ENCODE data around the gene PLEKHM1. TPM values are rescaled to one million over a fixed set of nuclear protein-coding genes. Genes with fewer than 3 reads are reported as not detected.
"Not testable (repeated sequence)": the region's sequence is repeated elsewhere in the genome, so short reads cannot be mapped to it uniquely, and the experiment has no call there.

PLEKHM1 gene
- total RNA-seq, result 10 to 100 TPM; 44.0 to 68.9 (median 53.2) TPM

DNA sequence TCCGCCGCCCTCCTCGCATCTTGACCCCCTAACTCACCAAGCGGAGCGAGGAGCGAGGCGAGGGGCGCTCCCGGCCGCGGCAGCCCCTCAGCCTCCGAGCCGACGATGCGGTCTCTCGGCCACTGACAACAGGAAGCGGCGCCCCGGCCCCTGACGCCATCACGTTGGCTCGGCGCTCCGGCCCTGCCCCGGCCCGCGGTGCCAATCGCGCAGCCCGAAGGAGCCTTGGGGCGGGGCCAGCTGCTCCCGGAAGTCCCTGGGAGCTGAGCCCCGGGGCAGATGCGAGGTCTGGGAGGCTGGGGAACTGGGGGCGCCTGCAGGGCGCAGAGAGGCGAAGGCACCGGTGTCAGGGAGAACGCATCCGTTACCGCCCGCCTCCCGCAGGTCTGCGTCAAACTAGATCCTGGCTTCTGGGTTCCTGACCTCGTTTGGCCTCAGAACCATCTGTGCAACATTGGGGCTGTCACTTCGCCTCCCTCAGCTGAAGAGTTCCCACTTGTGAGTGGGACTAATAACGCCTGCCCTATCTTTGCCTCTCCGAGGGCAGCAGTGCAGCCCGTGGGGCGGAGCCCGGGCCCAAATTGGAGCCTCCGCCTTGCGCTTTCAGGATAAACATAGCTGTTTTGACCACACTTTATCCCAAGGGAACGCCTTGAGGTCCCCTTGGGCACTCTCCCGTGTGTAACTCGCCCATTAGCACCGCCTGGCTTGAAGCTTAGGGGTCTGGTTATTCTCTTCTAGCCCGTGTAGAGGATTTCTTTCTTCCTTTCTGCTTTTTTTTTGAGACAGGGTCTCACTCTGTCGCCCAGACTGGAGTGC, at the start of gene PLEKHM1:
TSS of gene PLEKHM1 (minus strand) at position 107 of the 819 bp plus-strand sequence. CDS start 8,237 bp downstream, outside the sequence.
- ATAC-seq (ENCODE audit: low FRiP score) (peak; percentile 89), DNase-seq (ENCODE audit: low spot score) (peak; percentile 44)

DNA sequence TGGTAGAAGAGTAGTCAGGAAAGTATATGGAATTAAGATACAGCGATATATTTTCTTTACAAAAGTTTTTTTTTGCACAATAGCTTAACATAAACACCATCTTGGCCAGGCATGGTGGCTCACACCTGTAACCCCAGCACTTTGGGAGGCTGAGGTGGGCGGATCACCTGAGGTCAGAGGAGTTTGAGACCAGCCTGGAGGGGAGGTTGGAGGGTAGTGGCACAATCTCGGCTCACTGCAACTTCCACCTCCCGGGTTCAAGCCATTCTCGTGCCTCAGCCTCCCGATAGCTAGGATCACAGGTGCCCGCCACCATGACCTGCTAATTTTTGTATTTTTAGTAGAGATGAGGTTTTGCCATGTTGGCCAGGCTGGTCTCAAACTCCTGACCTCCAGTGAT, 47.6 kb upstream of the PLEKHM1 start:
- DNase-seq (ENCODE audit: low spot score); ATAC-seq (ENCODE audit: low FRiP score): not testable (repeated sequence)

DNA sequence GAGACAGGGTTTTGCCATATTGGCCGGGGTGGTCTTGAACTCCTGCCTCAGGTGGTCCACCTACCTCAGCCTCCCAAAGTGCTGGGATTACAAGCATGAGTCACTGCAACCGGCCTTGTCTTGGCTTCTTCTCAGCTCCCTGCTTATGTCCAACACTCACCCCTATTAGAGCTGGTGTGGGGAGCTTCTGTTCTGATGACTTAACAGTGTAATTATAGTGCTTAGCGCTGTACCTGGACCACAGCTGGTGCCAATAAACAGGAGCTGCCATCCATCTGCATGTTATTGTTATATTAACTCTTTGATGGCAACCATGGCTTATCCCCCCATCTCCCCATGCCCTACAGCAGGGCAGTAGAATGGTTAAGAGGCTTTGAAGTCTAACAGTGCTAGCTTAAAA, 15.6 kb upstream of the PLEKHM1 start:
- ATAC-seq (ENCODE audit: low FRiP score), result not testable (repeated sequence)

DNA sequence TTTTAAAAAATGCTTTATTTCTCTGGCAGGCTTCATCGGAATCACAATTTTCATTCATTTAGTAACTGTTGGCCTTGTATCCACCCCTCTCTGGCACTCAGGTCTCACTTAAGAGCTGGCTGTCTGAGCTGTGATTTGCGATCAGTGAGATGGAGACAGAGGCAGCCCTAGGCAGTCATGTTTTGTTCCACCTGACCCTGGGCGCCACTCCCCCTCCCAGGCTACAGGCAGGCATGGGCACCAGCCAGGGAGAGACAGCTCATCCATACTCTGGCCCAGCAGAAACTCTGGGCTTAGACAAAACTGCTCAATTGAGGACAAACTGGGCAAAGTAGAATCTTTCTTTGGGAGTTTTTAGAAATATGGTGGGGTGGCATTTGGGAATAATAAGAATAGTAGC, 14.7 kb upstream of the PLEKHM1 start:
- DNase-seq (ENCODE audit: low spot score); ATAC-seq (ENCODE audit: low FRiP score): not testable (repeated sequence)

More for the DNA sequence above, 15.6 kb upstream of the PLEKHM1 start:
- not testable (repeated sequence) for DNase-seq (ENCODE audit: low spot score)

DNA sequence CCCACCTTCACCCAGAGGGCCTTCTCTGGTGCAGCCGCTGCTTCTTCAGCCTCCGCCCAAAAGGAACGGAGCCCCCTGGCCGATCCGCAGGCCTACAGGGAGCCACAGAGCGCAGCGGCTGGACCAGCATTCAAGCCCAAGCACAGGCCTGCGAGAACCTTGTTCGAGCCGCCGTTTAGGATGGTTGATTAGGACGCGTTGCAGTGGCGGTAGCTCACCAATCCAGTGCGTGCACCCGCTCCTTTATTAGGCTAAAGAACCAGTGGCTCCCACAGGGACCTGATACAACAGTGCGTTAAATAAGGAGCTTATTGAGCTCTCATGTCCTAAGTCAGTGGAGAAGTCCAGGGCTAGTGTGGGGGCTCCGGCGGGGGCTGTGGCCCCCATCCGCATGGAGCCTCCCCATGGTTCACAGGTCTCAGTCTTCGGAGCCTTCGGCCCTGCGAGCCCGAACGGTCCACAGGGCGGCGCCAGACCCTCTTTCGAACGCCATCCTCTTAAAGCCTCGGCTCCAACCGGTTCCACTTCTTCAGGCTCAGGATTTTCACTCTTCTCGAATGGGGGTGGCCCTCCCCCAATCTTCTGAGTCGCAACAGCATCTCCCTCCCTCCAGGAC, 10.7 kb upstream of the PLEKHM1 start:
- not testable (repeated sequence) for DNase-seq (ENCODE audit: low spot score); ATAC-seq (ENCODE audit: low FRiP score)

DNA sequence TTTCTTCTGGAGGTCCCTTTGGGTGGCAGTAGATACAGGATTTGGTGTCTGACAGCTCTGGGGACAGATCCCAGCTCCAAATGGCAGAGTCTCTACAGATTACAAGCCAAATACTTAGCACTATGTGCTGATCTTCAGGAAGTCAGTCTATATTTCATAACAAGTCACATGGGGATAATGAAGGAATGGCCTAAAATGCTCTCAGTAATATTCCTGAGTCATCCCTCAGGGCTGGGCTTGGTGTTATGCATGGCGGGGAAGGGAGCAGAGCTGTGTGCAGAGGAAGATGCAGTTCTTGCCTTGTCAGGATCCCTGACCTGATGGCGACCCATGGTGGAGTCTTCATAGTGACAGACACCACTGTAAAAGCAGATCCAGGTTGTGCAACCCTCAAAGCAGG, 10.0 kb upstream of the PLEKHM1 start:
- DNase-seq (ENCODE audit: low spot score), result not testable (repeated sequence)
- peak; percentile 84 for ATAC-seq (ENCODE audit: low FRiP score)

DNA sequence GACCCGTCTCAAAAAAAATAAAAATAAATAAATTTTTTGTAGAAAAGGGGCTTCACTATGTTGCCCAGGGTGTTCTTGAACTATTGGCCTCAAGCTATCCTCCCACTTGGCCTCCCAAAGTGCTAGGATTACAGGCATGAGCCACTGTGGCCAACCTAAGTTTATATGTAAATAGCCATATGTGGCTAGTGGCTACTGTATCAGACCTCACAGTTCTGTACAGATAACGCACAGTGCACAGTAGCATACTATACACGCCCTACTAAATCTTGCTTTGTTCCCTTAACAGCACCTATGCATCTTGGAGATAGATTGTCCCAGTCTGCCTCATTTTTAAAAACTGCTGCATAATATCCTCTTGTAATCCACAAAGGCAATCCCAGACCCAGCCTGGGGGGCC, 8.7 kb upstream of the PLEKHM1 start:
- not testable (repeated sequence) for ATAC-seq (ENCODE audit: low FRiP score); DNase-seq (ENCODE audit: low spot score)

DNA sequence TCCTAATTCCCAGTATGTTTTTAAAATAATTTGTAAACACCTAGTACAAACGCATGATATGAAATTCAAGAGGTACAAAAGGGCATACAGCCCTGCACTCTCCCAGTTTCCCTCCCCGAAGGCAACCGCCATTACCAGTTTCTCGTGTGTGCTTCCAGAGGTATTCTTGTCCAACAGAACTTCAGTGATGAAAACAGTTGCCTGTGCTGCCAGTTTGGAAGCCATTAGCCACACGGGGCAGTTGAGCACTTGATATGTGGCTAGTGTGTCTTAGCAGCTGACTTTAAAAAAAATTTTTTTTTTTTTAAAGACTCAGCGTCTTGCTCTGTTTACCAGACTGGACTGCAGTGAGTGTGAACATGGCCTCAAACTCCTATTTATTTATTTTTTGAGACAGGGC, 7.9 kb upstream of the PLEKHM1 start:
- not testable (repeated sequence) for ATAC-seq (ENCODE audit: low FRiP score); DNase-seq (ENCODE audit: low spot score)

DNA sequence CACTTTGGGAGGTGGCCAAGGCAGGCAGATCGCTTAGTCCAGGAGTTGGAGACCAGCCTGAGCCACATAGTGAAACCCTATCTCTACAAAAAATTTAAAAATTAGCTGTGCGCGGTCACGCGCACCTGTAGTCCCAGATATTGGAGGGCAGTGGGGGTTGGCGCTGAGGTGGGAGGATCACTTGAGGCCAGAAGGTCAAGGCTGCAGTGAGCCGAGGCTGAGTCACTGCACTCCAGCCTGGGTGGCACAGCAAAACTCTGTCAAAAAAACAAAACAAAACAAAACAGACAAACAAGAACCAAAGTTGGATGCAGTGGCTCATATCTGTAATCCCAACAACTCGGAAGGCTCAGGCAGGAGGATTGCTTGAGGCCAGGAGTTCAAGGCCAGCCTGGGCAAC, 6.9 kb upstream of the PLEKHM1 start:
- DNase-seq (ENCODE audit: low spot score); ATAC-seq (ENCODE audit: low FRiP score): not testable (repeated sequence)

DNA sequence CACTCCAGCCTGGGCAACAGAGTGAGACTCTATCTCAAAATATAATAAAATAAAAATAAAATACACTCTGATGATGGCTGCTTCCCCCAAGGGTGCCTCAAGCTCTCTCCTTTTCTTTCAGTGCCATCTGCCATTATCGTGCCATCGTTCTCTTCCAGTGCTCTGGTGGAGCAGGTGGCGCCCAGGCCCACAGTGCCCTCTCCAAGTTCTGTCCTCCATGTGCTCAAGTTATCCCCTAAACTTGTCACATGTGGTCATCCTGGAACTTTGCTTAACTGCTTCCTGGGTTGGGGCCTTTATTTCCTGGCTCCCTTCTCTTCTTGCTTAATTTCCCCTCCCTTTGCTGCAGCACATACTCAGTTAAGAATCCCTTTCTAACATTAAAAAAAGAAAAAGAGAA, 6.0 kb upstream of the PLEKHM1 start:
- not testable (repeated sequence) for ATAC-seq (ENCODE audit: low FRiP score); DNase-seq (ENCODE audit: low spot score)

DNA sequence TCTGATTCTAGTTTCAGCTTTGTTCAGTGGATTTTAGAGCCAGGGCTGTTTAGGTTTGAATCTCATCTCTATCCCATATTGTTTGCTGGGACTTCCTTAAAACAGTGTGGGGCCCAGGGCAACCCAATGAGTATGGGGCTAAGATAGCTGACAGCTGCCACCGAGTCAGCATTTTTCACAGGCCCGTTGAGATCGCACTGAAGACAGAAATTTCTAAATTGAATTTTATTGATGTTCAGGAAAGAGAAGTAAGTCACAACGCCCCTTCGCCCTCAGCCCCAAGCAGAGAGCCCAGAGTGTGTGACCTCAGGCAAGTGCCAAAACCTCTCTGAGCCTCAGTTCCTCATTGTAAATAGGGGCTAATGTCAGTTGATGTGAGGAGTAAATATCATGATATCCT, 4.0 kb upstream of the PLEKHM1 start:
- DNase-seq (ENCODE audit: low spot score); ATAC-seq (ENCODE audit: low FRiP score): not testable (repeated sequence)

DNA sequence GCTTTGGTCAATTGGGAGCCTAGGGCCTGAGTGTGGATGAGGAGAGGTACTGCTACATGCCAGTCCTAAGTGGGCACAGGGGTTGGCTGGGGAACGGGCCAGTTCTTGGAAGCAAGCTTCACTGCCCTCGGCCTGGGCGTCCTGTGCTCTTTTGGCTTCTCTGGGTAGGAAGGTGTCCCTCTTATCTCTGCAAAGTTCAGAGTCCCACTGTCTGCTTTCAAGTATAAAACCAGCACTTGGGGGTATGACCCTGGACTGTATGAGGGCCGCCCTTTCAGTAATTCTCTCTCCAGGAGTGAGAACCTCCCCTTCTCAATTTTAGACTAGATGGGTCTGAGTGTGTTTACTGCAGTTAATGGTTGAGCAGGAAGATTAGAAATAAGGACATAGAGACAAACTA, 1.6 kb upstream of the PLEKHM1 start:
- ATAC-seq (ENCODE audit: low FRiP score); DNase-seq (ENCODE audit: low spot score): not testable (repeated sequence)

DNA sequence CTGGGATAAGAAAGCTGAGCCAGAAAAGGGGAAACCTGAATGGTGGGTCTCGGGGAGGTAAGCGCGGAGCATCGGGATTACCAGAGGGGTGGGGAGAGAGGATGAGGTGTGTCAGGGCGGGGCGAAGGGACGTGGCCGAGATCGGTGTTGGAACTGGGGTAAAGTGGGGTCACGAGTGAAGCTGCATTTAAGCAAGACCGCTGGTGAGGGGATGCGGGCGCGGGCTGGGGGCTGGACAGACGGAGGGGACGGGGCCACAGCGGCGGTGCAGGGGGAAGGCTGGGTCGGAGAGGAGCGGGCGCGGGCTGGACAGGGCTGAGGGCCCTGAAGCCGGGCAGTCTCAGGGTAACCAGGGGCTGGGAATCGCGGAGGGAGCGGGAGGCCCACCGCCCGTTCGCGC, 323 bp downstream of the PLEKHM1 start:
- ATAC-seq (ENCODE audit: low FRiP score), result peak; percentile 60
- DNase-seq (ENCODE audit: low spot score), result peak; percentile 28

DNA sequence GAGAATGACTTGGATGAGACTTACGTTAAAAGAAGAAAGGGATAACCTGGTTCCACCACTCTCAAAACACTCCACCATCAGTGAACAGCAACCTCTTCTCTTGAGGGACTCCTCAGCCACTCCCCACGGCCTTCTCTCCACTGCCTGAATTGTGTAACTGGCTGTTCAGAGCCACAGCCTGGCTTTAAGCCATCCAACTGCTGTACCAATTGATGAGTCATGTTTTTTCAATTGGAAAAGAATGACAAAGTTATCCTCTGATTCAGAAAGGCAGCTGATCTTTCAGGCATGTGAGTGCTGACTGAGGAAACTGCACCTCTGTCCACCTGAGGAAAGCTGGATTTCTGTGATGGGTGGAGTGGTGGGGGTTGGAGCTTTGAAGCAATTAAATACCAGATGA, 2.8 kb downstream of the PLEKHM1 start:
- ATAC-seq (ENCODE audit: low FRiP score) (peak; percentile 68), DNase-seq (ENCODE audit: low spot score) (peak; percentile 40)

DNA sequence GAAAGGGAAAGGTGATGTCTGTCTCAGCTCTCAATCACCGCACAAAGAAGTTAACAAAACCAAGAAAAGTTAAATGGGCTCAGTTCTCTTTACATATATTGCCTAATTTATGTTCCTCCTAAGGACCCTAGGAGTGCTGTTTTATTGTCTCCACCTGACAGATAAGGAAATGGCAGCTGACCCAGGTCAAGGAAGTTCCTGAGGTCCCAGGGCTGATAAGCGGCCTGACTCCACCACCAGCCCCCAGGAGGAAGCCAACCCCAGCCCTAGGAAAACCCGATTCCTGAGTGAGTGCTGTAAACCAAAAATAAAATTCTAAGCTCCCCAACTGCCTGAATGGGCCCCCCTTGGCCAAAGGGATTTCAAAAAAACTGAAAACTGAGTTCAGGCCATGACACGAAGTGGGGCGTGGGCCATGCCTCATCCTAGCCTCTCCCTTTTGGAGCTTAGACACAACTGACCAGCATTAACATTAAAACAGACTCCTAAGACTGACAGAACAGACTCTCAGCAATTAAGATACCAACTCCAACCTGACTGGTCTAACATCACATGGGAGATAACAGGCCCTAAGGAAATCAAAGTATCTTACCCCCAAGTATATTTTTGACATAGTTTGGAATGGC, 6.8 kb downstream of the PLEKHM1 start:
- ATAC-seq (ENCODE audit: low FRiP score); DNase-seq (ENCODE audit: low spot score): not testable (repeated sequence)

DNA sequence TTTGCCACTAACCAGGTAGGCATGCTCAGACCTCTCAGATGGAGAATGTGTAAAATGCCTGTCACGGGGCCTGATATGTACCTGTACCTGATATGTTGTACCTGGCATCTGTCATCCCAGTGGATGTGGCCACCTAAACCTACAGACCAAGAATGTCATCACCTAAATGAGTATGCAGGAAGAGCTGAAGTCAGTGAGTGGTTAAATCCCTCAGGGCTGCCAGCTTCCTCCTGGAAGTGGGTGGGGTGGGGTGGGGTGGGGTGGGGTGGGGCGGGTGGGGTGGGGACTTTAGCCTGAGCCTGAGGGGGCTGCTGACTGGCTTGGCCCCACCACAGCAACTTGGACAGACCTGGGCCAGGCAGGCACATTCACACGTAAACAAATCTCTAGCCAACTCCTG, 7.3 kb downstream of the PLEKHM1 start:
- not testable (repeated sequence) for ATAC-seq (ENCODE audit: low FRiP score); DNase-seq (ENCODE audit: low spot score)

DNA sequence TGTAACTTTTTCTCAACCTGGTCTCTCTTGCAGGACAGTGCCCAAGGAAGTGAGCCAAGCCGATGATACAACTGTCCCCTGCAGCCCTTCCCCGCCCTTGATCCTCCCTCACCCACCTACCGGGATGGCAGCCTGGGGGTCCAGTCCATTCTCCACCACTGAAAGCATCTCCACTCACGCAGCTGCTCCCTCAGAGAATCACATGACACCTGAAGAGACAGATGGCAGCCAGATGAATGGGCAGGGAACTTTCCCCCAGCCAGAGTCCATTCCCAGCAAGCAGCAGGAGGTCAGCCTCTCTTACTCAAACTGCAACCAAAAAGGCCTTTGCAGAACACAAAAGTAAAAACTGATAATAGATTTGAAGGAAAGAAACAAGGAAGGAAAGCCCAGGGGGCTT, 8.2 kb downstream of the PLEKHM1 start:
- DNase-seq (ENCODE audit: low spot score); ATAC-seq (ENCODE audit: low FRiP score): not testable (repeated sequence)

DNA sequence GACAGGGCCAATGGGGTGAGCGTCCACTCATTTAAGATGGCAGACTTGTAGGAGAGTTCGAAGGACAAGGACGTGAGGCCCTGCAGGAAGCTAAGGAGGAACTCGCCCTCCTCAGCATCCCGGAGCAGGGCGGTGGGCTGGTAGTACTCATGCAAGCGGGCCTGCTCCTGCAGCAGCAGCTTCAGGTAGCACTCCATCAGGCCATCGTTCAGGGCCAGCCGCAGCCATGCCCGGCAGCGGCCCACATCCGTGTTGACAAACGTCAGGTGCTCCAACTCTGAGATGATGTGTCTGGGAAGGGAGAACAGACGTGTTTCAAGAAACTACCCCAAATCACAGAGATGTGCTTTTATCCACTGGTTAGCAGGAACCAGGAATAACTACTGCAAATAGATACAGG, 15.1 kb downstream of the PLEKHM1 start:
- not testable (repeated sequence) for ATAC-seq (ENCODE audit: low FRiP score); DNase-seq (ENCODE audit: low spot score)

DNA sequence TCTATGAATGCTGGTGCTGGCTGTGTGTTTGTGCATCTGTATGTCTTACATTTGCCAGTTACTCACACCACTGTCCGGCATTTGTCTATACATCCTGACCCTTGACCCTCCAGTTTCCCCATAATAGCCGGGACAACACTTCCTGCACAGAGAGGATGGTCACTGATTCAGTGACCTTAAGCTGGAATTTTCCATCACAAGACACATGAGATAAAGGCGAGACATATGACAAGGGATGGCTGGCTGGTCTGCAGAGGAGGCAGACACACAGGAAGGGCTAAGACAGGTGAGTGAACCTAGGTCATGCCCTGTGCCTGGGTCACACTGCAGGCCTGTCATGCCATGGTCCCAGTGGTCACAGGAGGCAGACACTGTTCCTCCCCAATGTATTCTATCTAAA, 18.3 kb downstream of the PLEKHM1 start:
- not testable (repeated sequence) for ATAC-seq (ENCODE audit: low FRiP score); DNase-seq (ENCODE audit: low spot score)

DNA sequence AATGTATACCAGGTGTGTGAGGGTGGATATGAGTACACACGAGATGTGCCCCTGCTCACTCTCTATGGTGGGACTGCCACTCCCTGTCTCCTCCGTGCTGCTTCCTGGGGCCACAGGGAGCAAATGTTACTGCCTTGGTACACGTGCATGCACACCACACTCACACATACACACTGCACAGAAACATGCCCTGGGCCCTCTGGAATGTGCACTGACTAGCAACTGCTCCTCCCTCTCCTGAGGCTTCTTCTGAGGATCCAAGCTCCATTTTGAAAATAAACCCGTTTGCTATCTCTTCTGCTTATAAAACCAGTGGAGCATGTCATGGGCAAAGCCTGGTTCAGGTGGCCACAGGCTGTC, 21.3 kb downstream of the PLEKHM1 start:
- DNase-seq (ENCODE audit: low spot score); ATAC-seq (ENCODE audit: low FRiP score): not testable (repeated sequence)

All from omental fat pad (tissue), 4 donors.